MV-4-11 (cell line): ENCODE measurements around the gene TBC1D5.
A peak's percentile ranks its signal among the peaks of the same experiment; 100 is the strongest.
"Not testable (repeated sequence)": the region's sequence is repeated elsewhere in the genome, so short reads cannot be mapped to it uniquely, and the experiment has no call there.

Source experiments
- DNase-seq: peaks from one replicate; lab custom pipeline; 2025; lab: John Stamatoyannopoulos, UW

Gene TBC1D5

DNA sequence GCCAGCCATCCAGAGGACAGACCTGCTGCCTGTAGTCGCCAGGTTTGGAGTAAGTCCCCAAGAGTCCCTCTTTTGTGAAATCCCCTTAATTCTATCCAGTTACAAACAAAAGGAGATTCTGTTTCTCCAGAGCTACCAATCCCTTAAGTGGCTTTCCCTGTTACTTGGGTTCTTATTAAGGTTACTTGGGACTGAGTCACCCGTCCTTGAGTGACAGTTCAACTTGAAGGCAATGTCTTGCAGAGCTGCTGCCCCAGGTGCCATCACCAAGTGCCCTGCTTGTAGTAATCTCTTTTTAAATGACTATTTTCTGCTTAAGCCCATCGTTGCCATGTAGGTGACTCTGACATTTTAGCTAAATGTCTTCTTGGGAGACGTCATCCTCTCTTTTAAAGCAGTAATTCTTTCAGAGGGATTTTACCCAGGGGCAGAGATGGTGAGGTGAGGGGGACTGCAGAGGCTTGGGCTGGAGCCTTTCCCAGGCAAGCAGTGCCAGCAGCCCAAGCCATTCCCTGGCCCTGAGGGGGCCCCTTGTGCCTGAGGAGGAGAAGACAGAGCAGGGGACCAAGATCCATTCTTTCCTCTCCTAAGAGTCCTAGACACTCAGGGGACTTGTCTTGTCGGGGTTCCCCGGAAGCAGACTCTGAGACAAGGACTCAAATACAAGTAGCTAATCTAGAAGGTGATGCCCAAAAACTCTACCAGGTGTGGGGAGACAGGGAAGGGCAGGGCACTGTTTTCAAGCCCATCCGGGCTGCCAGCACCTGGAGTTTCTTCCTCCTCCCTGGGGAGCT is 604.0 kb downstream of the TBC1D5 start:
- no peak for DNase-seq

DNA sequence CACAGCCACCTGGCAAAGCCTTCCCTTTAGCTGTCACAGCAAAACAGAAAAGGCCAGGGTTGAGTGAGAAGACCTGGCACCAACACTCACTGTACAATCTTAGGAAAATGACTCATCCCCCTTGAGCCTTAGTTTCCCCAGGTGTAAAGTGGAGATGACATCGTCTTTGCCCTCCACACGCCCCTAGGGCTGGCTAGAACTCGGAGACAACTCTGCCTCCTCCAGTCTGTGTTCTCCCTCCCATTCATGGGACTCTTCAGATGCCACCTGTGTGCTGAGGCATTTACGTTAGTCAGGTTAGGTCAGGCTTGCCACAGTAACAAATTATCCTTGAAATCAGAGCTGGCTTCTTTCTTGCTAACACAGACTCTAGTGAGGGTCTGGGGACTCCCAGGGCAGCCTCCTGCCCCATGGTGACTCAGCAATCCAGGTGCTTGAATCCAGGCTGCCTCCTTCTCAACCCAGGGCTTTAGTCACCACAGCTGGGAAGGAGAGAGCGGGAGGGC is 605.1 kb downstream of the TBC1D5 start:
- no peak for DNase-seq

GRCh38 chr3:17136136-17136721 is 606.2 kb downstream of the TBC1D5 start:
- no peak for DNase-seq

DNA sequence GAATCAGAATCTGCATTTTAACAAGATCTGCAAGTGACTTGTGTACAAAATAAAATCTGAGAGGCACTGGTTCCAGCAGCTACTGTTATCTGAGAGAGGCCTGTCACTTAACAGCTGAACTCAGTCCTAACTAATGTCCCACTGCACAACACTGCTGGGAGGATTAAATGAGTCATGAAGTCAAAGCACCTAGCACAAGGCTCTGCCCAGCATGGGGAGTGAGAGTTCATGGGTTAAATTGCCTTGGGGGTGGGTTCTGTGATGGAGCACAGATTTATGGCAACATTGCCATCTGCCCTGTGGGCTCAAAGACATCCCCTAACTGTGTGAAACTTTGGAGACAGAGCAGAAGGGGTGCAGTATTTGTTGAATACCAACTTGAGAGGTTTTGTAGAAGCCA is 606.7 kb downstream of the TBC1D5 start:
- DNase-seq = no peak

DNA sequence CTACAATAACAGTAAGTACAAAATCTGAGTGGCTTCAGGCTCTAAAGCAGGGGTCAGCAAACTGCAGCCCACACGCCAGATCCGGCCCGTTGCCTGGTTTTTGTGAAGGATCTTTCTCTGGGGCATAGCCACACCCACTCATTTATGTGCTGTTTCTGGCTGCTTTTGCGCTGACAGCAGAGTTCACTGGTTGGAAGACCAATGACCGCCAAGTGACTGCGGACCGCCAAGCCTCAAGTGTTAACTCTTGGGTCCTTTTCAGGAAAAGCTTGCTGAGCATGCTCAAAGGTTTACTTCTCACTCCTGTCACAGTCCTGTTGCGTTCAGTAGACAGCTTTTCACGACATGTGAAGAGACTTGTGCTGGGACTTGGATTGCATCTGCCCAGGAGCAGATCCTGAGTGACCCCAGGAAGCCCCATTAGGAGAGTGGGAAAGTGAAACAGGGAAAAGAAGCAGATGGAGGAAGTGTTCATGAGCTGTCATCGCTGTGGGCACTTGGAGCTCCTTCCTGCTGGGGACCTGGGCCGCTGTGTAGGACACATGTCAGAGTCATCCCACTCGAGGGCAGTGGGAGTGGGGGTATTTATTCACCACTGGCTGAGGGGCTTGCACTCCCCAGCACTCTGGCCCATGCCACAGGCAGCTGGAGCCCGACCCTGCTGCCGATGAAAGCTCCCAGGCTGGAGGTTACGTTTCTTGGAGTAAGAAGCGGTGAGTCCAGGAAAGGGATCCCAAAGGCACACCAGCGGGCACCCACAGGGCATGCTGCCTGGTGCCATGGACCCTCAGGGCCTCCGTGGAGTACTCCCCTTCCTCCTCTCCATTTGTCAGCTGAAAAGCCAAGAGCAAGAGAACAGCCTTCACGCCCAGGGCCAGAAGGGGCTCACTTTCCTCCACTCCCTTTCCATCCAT is 608.5 kb downstream of the TBC1D5 start:
- no peak for DNase-seq

- no peak for DNase-seq
These were observed 609.9 kb downstream of the TBC1D5 start for GRCh38 chr3:17132286-17133115.

DNA sequence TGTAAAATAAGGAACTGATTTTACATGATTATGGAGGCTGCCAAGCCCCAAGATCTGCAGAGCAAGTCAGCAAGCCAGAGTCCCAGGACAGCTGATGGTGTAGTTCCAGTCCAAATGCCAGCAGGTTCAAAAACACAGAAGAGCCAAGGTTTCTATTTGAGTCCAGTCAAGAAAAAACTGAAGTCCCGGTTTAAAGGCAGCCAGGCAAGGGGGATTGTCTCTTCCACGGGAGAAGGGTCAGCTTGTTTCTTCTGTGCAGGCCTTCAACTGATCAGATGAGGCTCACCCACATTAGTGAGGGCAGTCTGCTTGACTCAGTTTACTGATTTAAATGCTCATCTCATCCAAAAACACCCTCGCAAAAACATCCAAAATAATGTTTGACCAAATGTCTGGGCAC is 611.5 kb downstream of the TBC1D5 start:
- DNase-seq = no peak

DNA sequence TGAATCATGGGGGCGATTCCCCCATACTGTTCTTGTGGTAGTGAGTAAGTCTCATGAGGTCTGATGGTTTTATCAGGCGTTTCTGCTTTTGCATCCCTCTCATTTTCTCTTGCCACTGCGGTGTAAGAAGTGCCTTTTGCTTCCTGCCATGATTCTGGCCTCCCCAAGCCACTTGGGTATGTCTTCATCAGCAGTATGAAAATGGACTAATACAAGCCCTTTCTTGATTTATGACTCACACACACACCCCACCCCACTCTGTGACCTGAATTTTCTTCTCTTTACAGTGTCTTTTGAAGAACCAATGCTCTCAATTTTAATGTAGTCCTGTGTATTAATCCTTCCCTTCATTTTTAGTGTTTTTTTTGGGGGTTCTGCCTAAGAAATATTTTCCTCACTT is 612.9 kb downstream of the TBC1D5 start:
- no peak for DNase-seq

DNA sequence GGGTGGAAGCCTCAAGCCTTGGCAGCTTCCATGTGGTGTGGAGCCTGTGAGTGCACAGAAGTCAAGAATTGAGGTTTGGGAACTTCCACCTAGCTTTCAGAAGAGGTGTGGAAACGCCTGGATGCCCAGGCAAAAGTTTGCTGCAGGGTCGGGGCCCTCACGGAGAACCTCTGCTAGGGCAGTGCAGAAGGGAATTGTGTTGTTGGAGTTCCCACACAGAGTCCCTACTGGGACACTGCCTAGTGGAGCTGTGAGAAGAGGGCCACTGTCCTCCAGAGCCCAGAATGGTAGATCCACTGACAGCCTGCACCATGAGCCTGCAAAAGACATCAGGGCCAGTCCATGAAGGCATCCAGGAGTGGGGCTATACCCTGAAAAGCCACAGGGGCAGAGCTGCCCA is 613.8 kb downstream of the TBC1D5 start:
- DNase-seq = not testable (repeated sequence)

- DNase-seq = no peak
These were observed 616.5 kb downstream of the TBC1D5 start for GRCh38 chr3:17125738-17126442.

GRCh38 chr3:17122758-17123157 is 619.7 kb downstream of the TBC1D5 start:
- DNase-seq = no peak

DNA sequence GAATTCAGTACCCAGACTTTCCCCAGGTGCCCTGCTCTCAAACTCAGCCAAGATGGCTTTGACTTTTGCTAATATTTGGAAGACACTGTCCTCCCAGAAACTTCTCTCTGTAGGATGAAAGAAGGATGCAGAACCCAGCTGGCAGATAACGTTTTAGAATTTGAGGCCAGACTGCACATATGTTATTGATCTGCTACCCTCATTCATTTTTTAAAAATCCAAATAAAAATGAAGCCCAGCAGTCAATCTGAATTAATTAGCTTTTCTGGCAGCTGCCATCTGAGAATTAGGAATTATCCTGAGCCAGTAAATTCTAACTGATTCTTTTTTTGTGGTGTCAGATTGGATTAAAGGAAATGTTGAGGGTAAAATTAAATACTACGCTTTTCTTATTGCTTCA is 621.1 kb downstream of the TBC1D5 start:
- no peak for DNase-seq

DNA sequence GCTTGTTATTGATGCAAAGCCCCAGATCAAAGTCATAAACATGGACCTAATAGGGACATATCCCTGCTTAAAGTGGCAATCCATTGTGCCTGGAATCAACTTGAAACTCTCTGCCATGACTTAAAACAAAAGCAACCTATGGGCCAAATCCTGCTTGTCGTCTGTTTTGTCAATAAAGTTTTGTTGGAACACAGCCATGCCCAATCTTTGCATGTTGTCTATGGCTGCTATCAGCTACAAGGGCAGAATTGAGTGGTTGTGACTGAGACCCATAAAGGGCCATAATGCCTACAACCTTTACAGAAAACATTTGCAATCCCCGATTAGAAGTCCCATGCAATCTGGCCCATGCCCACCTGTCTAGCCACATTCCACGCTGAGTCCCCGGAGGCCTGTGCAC is 622.3 kb downstream of the TBC1D5 start:
- DNase-seq = no peak

DNA sequence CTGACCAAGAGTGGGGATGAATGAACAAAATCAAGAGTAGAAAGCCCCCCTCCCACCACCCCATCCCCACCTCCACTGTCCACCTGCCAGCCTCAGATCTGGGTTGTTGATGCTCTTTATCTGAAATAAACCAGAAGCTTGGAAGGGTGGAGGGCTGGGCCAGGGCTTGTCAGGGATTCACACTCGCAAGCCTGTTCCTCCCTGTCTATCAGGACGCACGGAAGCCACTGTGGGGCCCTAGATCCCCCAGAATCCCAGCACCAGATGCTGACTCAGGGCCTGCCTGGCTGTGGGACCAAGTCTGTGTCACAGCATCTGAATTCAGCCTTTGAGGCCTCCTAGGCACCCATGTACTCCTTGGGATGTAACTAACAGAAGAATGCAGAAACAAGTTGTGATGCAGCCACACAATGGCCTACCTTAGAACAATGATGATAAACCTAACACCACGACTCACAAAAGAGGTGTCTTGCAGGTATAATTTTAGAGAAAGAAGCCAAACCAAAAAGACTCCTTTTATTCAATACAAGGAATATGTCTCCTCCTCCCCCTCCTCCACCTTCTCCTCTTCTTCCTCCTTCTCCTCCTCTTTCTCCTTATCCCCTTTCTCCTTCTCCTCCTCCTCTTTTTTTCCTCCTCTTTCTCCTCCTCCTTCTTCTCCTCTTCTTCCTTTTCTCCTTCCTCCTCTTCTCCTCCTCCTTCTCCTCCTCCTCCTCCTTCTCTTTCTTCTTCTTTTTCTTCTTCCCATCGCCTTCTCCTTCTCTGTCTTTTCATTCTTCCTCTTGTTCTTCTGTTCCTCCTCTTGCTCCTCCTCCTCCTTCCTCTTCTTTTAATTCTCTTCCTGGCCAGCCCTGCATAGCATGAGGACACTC is 623.0 kb downstream of the TBC1D5 start:
- DNase-seq = no peak

GRCh38 chr3:17118771-17119170 is 623.7 kb downstream of the TBC1D5 start:
- no peak for DNase-seq

DNA sequence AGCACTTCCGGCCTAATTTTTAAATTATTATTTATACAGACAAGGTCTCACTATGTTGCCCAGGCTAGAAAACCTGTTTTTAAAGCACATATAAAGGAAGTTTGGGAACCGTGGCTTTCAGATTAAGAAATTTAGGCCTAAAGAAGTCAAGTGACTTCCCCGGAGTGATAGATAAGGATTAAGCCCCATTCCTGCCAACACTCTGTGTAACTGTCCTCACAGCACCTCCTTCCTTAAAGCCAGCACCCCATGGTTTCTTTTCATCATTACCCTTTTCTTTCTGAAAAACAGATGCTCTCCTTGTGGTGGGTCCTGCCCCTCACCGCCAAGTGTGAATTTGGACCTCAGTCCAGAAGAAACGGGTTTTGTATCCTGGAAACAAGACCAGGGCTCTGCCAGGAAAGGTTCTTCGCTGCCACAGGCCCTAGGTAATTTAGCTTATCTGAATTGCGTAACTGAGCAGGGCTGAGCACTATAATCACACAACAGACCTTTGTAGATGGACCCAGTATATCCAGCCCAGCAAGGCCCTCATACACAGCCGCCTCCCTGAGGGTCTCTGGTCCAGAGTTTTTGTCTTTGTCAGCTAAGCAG is 626.3 kb downstream of the TBC1D5 start:
- DNase-seq = no peak

GRCh38 chr3:17115186-17115585 is 627.2 kb downstream of the TBC1D5 start:
- no peak for DNase-seq

DNA sequence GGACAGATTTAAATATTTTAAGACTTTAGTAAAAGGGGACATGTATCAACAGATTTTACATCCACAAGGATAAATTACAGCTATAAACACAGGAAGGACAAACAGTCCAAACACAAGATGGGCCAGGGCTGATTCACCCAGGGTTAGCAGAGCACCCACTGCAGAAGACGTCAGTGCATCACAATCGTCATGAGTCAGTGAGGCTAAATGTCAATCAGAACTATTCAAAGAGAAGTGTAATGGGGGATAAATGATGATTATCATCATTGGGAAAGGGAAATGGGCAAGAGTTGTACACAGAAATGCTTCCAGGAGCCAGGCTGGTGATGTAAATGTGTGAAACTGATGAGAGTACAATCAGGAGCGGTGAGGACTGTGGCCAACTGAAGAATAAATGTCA is 630.8 kb downstream of the TBC1D5 start:
- no peak for DNase-seq

GRCh38 chr3:17110660-17111396 is 631.6 kb downstream of the TBC1D5 start:
- DNase-seq = peak; percentile 28
